Muscle of back (tissue), 11 donors: ENCODE data around the gene PRKN. TPM values are rescaled to one million over a fixed set of nuclear protein-coding genes. Genes with fewer than 3 reads are reported as not detected.

Experiments used
- DNase-seq, 3 donors: peaks; one replicate each; pipeline versions ENCODE4 v3.0.0 to v3.0.0-alpha.2; 2013
- polyA plus RNA-seq, 10 donors: library from polyadenylated mRNA; unstranded; fragments of 120-200 nt; gene quantifications; one replicate each; pipeline ENCODE4 v1.2.1, GENCODE V29; 2013; ENCODE audit not compliant: insufficient read length in 10 of 10

The PRKN gene
- polyA plus RNA-seq, 10 donors = 2.5 to 6.4 (median 3.6) TPM

- DNase-seq = peak; percentile 68 to 92 (median 77)
Observed at GRCh38 chr6:161417717-161418462, 1309.7 kb downstream of the PRKN start.

- no peak for DNase-seq
Observed at GRCh38 chr6:161415302-161415855, 1312.2 kb downstream of the PRKN start.

- DNase-seq = no peak
Observed at GRCh38 chr6:161414707-161415106, 1312.9 kb downstream of the PRKN start.

- DNase-seq = no peak
Observed at GRCh38 chr6:161414180-161414579, 1313.4 kb downstream of the PRKN start.

- peak in 2 of 3 donors; percentile 55 to 76 for DNase-seq
Observed at GRCh38 chr6:161413355-161413771, 1314.2 kb downstream of the PRKN start.

- DNase-seq = no peak
Observed at GRCh38 chr6:161412795-161413194, 1314.8 kb downstream of the PRKN start.

- DNase-seq = no peak
Observed at GRCh38 chr6:161411265-161411944, 1316.2 kb downstream of the PRKN start.

GRCh38 chr6:161410736-161411135, 1316.8 kb downstream of the PRKN start:
- no peak for DNase-seq

GRCh38 chr6:161410076-161410475, 1317.5 kb downstream of the PRKN start:
- DNase-seq = no peak

GRCh38 chr6:161409353-161409752, 1318.2 kb downstream of the PRKN start:
- no peak for DNase-seq

GRCh38 chr6:161408041-161408440, 1319.5 kb downstream of the PRKN start:
- no peak for DNase-seq

GRCh38 chr6:161407581-161407980, 1320.0 kb downstream of the PRKN start:
- no peak for DNase-seq

- no peak for DNase-seq
Observed at GRCh38 chr6:161407115-161407514, 1320.5 kb downstream of the PRKN start.

GRCh38 chr6:161406646-161407045, 1320.9 kb downstream of the PRKN start:
- peak in 1 of 3 donors; percentile 93 for DNase-seq

GRCh38 chr6:161405418-161405817, 1322.1 kb downstream of the PRKN start:
- no peak for DNase-seq

GRCh38 chr6:161403717-161404116, 1323.8 kb downstream of the PRKN start:
- DNase-seq = no peak

GRCh38 chr6:161401587-161402309, 1325.8 kb downstream of the PRKN start:
- DNase-seq = no peak

- DNase-seq = peak in 1 of 3 donors; percentile 63
Observed at GRCh38 chr6:161400671-161401070, 1326.9 kb downstream of the PRKN start.

GRCh38 chr6:161396539-161396938, 1331.0 kb downstream of the PRKN start:
- DNase-seq = no peak

GRCh38 chr6:161395716-161396231, 1331.8 kb downstream of the PRKN start:
- DNase-seq = peak in 1 of 3 donors; percentile 52

- DNase-seq = no peak
Observed at GRCh38 chr6:161394437-161394836, 1333.1 kb downstream of the PRKN start.

GRCh38 chr6:161393839-161394364, 1333.7 kb downstream of the PRKN start:
- peak; percentile 78 to 89 (median 84) for DNase-seq
